Uterus (tissue), 4 donors: ENCODE measurements around the gene CHMP1A. TPM values are rescaled to one million over a fixed set of nuclear protein-coding genes. Genes with fewer than 3 reads are reported as not detected.
"Not testable (repeated sequence)": the region's sequence is repeated elsewhere in the genome, so short reads cannot be mapped to it uniquely, and the experiment has no call there.

Experiments
- DNase-seq, 2 donors: peaks; one replicate each; pipeline ENCODE4 v3.0.0-alpha.2; 2019 to 2020
- H3K27ac ChIP-seq, 2 donors: fragments of 200-600 bp; sonication (generic); 1 replicate in 1 of 2; 2 replicates in 1 of 2; pipeline ENCODE4 v1.5.1; 2016 to 2018
- H3K27me3 ChIP-seq, 2 donors: fragments of 200-600 bp; sonication (generic); one replicate each; pipeline ENCODE4 v1.5.1; 2018 to 2019; ENCODE audit warnings: control low read depth in 1 of 2
- H3K36me3 ChIP-seq, 2 donors: fragments of 200-600 bp; sonication (generic); one replicate each; pipeline ENCODE4 v1.5.1; 2019; ENCODE audit warnings: control low read depth in 1 of 2
- H3K4me1 ChIP-seq, 2 donors: fragments of 200-600 bp; sonication (generic); one replicate each; pipeline ENCODE4 v1.5.1; 2018 to 2019; ENCODE audit warnings: control low read depth in 1 of 2
- H3K4me3 ChIP-seq, 2 donors: fragments of 200-600 bp; sonication (generic); 1 replicate in 1 of 2; 2 replicates in 1 of 2; pipeline ENCODE4 v1.5.1; 2018 to 2019; ENCODE audit warnings: mild to moderate bottlenecking in 1 of 2
- H3K9me3 ChIP-seq, 2 donors: fragments of 200-600 bp; sonication (generic); one replicate each; pipeline ENCODE4 v1.5.1; 2019; ENCODE audit warnings: control low read depth in 1 of 2
- CTCF ChIP-seq, 4 experiments: fragments of 200-600 bp in 2 of 4; fragments of 450-650 bp in 2 of 4; sonication (generic) in 2 of 4; IDR thresholded peaks; one replicate each; pipeline ENCODE4 v1.5.1; 2016 to 2019; ENCODE audit warnings: antibody characterized with exemption in 4 of 4, mild to moderate bottlenecking in 2 of 4, moderate library complexity in 1 of 4
- POLR2A ChIP-seq, 2 donors: fragments of 450-650 bp; IDR thresholded peaks; one replicate each; pipeline ENCODE4 v1.6.1; 2016; ENCODE audit warnings: antibody characterized with exemption in 2 of 2, mild to moderate bottlenecking in 1 of 2, moderate library complexity in 1 of 2
- intact Hi-C: fragments of 100-400 bp; cut with DNase I; formaldehyde crosslinking; loops from one replicate; pipeline ENCODE4 v1.15.1; 2023; ENCODE audit warnings: low total_unique reads
- total RNA-seq, 4 donors: library from RNA; depleted of rRNA in 3 of 4; stranded (reverse); fragments of >200 nt in 3 of 4; gene quantifications; one replicate each; pipeline versions ENCODE4 v1.1.0 to v1.2.4, GENCODE V29; 2014 to 2023
- donor health status: DM: yes; HTN: yes; CAD: no.

The CHMP1A gene
- total RNA-seq, 4 donors from 2014 or later = 26.9 to 84.3 (median 58.7) TPM

DNA sequence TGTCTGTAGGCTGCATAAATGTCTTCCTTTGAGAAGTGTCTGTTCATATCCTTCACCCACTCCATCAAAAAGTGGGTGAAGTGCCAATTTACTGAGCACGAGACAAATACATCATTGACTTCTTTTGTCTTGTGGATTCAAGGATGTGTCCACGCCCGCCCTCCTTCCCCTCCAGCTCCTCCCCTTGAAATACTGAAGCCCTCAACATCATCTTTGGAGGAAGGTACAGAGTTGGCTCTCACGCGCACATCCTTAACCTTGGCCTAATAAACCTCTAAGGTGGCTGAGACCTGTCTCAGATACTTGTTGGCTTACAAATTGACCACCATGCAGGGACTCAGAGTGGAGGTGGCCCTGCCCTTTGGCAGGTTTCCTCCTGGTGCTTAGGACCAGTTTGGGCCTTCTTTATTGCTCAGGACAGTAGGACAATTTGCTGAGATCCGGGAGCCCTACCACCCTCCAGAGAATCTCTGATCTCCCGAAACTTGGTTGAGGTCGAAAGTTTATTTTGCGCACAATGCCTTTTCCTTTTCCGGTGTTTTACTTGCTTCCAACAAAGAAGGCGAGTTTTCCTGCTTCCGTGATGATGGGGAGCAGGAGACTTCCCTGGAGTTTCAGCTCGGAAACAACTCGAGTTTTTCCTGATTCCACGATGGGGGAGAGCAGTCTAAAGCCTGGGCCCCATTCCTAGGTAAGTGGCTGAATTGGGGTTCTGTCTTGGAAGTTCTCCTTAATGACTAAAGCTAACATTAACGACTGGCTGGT, 14.9 kb upstream of the CHMP1A start:
- H3K36me3 ChIP-seq = no peaks in the 10 kb centered on the region
- no peaks in the 10 kb centered on the region for H3K27me3 ChIP-seq
- TF ChIP-seq POLR2A (IDR thresholded peaks at IDR 0.05) (no peak), CTCF (IDR thresholded peaks at IDR 0.05) (no peak)
- DNase-seq = no peak
- H3K9me3 ChIP-seq = no peaks in the 10 kb centered on the region
- no peak overlapping the region for H3K27ac ChIP-seq
- no peaks in the 10 kb centered on the region for H3K4me1 ChIP-seq
- H3K4me3 ChIP-seq = no peak overlapping the region
- intact Hi-C loops = no loop called here

- H3K27me3 ChIP-seq, H3K4me3 ChIP-seq, DNase-seq, H3K9me3 ChIP-seq, H3K4me1 ChIP-seq, H3K36me3 ChIP-seq, H3K27ac ChIP-seq, intact Hi-C loops: not testable (repeated sequence)
These were observed 14.1 kb upstream of the CHMP1A start for GRCh38 chr16:89671565-89671964.

- no peaks in the 10 kb centered on the region for H3K27me3 ChIP-seq
- DNase-seq = no peak
- no peaks in the 10 kb centered on the region for H3K36me3 ChIP-seq
- TF ChIP-seq POLR2A (IDR thresholded peaks at IDR 0.05) (no peak), CTCF (IDR thresholded peaks at IDR 0.05) (no peak)
- no peaks in the 10 kb centered on the region for H3K9me3 ChIP-seq
- no peak overlapping the region for H3K27ac ChIP-seq
- intact Hi-C loops = no loop called here
- H3K4me3 ChIP-seq = no peak overlapping the region
- no peaks in the 10 kb centered on the region for H3K4me1 ChIP-seq
These were observed 13.3 kb upstream of the CHMP1A start for GRCh38 chr16:89670496-89671431.

DNA sequence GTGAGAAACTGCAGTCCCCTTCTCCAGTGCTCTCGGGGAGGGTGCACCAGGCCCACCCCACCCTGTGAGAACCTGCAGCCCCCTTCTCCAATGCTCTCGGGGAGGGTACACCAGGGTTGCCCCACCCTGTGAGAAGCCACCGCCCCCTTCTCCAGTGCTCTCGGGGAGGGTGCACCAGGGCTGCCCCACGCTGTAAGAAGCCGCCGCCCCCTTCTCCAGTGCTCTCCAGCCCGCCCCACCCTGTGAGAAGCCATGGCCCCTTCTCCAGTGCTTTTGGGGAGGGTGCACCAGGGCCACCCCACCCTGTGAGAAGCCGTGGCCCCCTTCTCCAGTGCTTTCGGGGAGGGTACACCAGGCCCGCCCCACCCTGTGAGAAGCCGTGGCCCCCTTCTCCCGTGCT, 12.2 kb upstream of the CHMP1A start:
- DNase-seq = no peak
- intact Hi-C loops = no loop called here

DNA sequence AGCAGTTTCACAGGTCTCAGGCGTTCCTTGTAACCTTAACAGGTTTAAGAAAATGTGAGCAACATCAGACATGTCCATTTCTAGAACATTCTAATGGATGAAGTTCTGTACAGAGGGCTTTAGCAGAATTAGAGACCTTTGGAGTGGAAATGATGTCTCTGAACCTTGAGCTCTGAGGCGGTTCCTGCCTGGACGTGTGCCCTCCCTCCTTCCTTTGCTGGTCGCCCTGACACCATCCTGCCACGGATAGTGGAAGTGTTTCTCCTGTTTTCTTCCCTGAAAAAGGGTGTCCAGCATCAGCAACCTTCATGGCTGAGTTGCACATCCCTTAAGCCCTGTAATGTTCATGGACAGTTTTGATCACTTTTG, 11.3 kb upstream of the CHMP1A start:
- no peaks in the 10 kb centered on the region for H3K9me3 ChIP-seq
- TF ChIP-seq POLR2A (IDR thresholded peaks at IDR 0.05) (no peak), CTCF (IDR thresholded peaks at IDR 0.05) (no peak)
- H3K36me3 ChIP-seq = no peaks in the 10 kb centered on the region
- H3K4me1 ChIP-seq = no peaks in the 10 kb centered on the region
- no peak for DNase-seq
- H3K27ac ChIP-seq = no peak overlapping the region
- intact Hi-C loops = no loop called here
- H3K27me3 ChIP-seq = no peaks in the 10 kb centered on the region
- no peak overlapping the region for H3K4me3 ChIP-seq

More for the DNA sequence above, 12.2 kb upstream of the CHMP1A start:
- TF ChIP-seq CTCF (IDR thresholded peaks at IDR 0.05) (no peak), POLR2A (IDR thresholded peaks at IDR 0.05) (no peak)
- no peaks in the 10 kb centered on the region for H3K9me3 ChIP-seq
- no peak overlapping the region for H3K27ac ChIP-seq
- H3K36me3 ChIP-seq = no peaks in the 10 kb centered on the region
- H3K4me1 ChIP-seq = no peaks in the 10 kb centered on the region
- H3K4me3 ChIP-seq = no peak overlapping the region
- H3K27me3 ChIP-seq = no peaks in the 10 kb centered on the region
